ENCODE measurements around the gene FSTL5. TPM values are rescaled to one million over a fixed set of nuclear protein-coding genes. Genes with fewer than 3 reads are reported as not detected.

Gene FSTL5
- total RNA-seq, 1 experiment from 2014 or later, result not detected

DNA sequence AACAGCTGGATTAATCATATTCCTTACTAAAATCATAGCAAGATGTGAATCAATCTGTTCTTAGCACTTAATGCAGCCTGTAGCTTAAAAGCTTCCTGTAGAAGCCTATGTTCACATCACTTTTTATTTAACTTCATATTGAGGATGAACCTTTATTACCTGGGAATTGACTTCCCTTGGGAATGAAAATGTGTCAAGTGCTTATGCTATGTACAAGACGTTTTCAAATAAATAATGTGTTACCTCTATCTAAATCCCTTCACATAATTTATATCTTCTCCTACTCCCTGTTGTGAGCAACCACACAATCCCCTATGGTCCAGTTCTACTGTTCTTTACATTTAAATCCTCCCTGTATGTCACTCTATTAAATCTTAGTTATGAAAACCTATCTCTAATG is 633.1 kb downstream of the FSTL5 start:
- Histone ChIP-seq H3K18ac (ENCODE audit: insufficient read length, low read depth, low read length) (no peak overlapping the region), H3K14ac (ENCODE audit: insufficient read depth, low read length) (no peak overlapping the region), H3K23ac (ENCODE audit: insufficient read length, low read depth, low read length) (no peak overlapping the region), H2BK5ac (ENCODE audit: insufficient read length, low read length) (no peak overlapping the region), H3T11ph (ENCODE audit: low read length) (no peak overlapping the region), H3K79me1 (ENCODE audit: insufficient read depth, low read depth, low read length, poor library complexity, severe bottlenecking) (no peaks in the 10 kb centered on the region), H3K4me1 (ENCODE audit: insufficient read depth, low read length) (no peaks in the 10 kb centered on the region), H3K4ac (ENCODE audit: low read depth, low read length) (no peak overlapping the region), H3K27ac (ENCODE audit: insufficient read length, low read depth, low read length) (no peak overlapping the region), H3K23me2 (ENCODE audit: insufficient read length, low read depth, low read length, poor library complexity, severe bottlenecking) (no peaks in the 10 kb centered on the region), H2BK15ac (ENCODE audit: low read depth, low read length) (no peak overlapping the region), H3K9me3 (ENCODE audit: control insufficient read depth, low read depth, low read length) (no peaks in the 10 kb centered on the region), H2BK12ac (ENCODE audit: insufficient read length, low read depth, low read length) (no peak overlapping the region), H2BK120ac (ENCODE audit: low read depth, low read length, poor library complexity, severe bottlenecking) (no peak overlapping the region), H3K27me3 (ENCODE audit: insufficient read depth, low read length) (no peaks in the 10 kb centered on the region), H3K9ac (ENCODE audit: extremely low read depth, insufficient read length, low read length) (no peak overlapping the region), H4K20me1 (ENCODE audit: control insufficient read depth, insufficient read depth, insufficient read length) (no peaks in the 10 kb centered on the region), H4K5ac (ENCODE audit: insufficient read length, low read depth, low read length) (no peak overlapping the region), H2AFZ (ENCODE audit: low read length) (no peak overlapping the region), H3K79me2 (ENCODE audit: insufficient read depth, low read length) (no peaks in the 10 kb centered on the region), H3K4me2 (ENCODE audit: insufficient read depth, insufficient read length, low read length) (no peak overlapping the region), H2BK20ac (ENCODE audit: low read depth, low read length, poor library complexity, severe bottlenecking) (no peak overlapping the region), H4K91ac (ENCODE audit: insufficient read length, low read depth, low read length) (no peak overlapping the region), H4K8ac (replicated peaks; ENCODE audit: insufficient read length, low read depth, low read length) (no peak overlapping the region), H2AK5ac (ENCODE audit: insufficient read length, low read length) (no peak overlapping the region), H3K56ac (ENCODE audit: insufficient read length, low read depth, low read length) (no peak overlapping the region)
- Mint-ChIP-seq H3K36me3 (ENCODE audit: insufficient read depth in 1 of 3, low read depth in 3 of 3) (peaks cover 0 to 2% (median under 1%) of the 10 kb centered on the region in 3 experiments; a peak in 1 of 7 replicates), H3K4me3 (no peak overlapping the region), H3K27ac (no peak overlapping the region; a peak in 1 of 7 replicates), H3K9me3 (peaks cover 3 to 4% of the 10 kb centered on the region in 2 experiments; a peak in 3 of 5 replicates), H3K27me3 (ENCODE audit: low read depth) (no peaks in the 10 kb centered on the region), H3K4me1 (peaks cover 2 to 3% of the 10 kb centered on the region in 2 experiments; a peak in 3 of 4 replicates)
- DNase-seq, result no peak
- TF ChIP-seq, protein P1, sequence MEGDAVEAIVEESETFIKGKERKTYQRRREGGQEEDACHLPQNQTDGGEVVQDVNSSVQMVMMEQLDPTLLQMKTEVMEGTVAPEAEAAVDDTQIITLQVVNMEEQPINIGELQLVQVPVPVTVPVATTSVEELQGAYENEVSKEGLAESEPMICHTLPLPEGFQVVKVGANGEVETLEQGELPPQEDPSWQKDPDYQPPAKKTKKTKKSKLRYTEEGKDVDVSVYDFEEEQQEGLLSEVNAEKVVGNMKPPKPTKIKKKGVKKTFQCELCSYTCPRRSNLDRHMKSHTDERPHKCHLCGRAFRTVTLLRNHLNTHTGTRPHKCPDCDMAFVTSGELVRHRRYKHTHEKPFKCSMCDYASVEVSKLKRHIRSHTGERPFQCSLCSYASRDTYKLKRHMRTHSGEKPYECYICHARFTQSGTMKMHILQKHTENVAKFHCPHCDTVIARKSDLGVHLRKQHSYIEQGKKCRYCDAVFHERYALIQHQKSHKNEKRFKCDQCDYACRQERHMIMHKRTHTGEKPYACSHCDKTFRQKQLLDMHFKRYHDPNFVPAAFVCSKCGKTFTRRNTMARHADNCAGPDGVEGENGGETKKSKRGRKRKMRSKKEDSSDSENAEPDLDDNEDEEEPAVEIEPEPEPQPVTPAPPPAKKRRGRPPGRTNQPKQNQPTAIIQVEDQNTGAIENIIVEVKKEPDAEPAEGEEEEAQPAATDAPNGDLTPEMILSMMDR (conservative IDR thresholded peaks at IDR 0.05), result no peak
- no CpG with 5 or more reads among the region's 1 CpG for WGBS (ENCODE audit: extremely low coverage, insufficient read length, low lambda C conversion rate)

Measured in H9 (cell line).